GM08714 (cell line): ENCODE data around the gene C2orf76.
A peak's percentile ranks its signal among the peaks of the same experiment; 100 is the strongest.
"Not testable (repeated sequence)": the region's sequence is repeated elsewhere in the genome, so short reads cannot be mapped to it uniquely, and the experiment has no call there.

Experiments
- H3K4me3 ChIP-seq: fragments of 200-500 bp; sonication (Bioruptor generic); 2 replicates; pipeline ENCODE4 v1.5.1; 2014; ENCODE audit warnings: mild to moderate bottlenecking, low read length, inconsistent platforms
- ZNF274 ChIP-seq: IDR thresholded peaks from 2 replicates; pipeline ENCODE4 v1.6.1; 2012; ENCODE audit warnings: mild to moderate bottlenecking, low read depth, low read length

Gene C2orf76

DNA sequence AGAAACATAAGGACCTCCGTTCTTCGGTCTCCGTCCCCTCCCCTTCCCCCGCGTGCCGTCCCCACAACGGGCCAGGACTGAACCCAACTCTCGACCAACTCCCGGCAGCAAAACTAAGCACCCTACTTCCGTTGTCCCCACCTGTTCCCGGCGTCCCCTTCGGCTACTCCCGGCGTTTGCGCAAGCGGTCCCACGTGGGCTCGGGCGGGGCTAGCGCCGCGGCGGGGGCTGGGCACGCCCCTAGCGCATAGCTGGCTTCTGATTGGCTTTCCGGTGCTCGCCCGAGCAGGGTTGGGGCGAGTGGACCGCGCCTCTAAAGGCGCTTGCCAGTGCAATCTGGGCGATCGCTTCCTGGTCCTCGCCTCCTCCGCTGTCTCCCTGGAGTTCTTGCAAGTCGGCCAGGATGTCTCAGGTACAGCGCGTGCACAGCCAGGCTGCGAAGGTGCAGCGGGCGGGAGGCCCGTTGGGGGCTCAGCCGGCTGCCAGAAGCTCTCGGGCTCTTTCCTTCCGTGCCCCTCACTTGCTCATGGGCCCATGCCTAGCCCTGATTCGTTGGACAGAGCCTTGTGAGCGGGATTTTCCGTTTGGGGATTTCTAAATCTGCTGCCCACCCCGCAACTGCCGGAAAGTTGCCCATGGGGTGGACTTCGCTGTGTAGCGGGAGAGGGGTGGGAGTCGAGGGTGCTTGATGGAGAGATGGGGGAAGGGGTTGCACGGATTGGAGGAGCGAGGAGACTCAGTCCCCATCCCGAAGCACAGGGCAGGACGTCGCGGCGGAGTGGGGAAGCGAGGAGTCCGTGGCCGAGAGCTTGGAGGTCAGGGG lies at the start of gene C2orf76, which contains the start of gene DBI:
Gene C2orf76, minus strand, starts transcription at position 186 of the 823 bp plus-strand sequence. CDS start 26,875 bp downstream, outside the sequence.
Gene DBI, plus strand, starts transcription at position 329 of the 823 bp plus-strand sequence. Its CDS starts 75 bp downstream, at position 404.
- peak within 1 kb of the TSS; percentile 96 for H3K4me3 ChIP-seq
- TF ChIP-seq ZNF274: no peak

DNA sequence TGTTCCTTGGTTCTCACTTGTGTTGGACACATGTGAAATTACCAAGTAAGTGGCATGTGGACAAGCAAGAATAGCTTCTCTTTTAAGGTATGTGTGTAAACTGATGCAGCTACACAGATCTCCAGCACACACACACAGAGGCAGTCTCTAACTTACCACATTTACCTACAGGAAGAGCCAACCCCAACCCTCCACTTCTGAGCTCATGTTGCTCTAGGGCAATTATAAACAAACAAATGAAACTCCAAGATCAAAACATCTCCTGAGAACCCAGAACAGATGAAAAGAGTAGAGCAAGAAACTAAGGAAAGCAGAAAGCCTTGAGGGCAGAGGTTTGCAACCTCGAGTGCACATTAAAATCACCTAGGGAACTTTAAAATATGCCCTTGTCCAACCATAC lies 49.0 kb upstream of the C2orf76 start:
- TF ChIP-seq ZNF274: no peak
- no peak overlapping the region for H3K4me3 ChIP-seq

DNA sequence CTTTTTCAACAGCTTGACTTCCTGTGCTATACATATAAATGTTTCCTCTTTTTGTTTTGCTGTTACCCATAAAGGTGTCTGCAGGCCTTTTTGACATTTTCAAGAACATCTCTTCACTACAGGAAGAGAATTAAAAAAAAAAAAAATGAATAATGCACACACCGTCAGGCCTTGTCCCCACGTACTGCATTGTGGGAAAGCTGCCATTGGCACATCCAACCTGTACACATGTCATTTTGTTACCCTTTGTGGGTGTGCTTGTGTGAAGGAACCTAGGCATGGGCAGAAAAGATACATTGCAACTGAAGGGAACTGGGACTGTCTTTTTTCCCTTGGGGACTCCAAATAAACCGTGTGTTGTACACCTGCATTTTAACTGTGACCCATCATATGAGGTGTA lies 48.3 kb upstream of the C2orf76 start:
- TF ChIP-seq ZNF274: no peak
- H3K4me3 ChIP-seq: no peak overlapping the region

DNA sequence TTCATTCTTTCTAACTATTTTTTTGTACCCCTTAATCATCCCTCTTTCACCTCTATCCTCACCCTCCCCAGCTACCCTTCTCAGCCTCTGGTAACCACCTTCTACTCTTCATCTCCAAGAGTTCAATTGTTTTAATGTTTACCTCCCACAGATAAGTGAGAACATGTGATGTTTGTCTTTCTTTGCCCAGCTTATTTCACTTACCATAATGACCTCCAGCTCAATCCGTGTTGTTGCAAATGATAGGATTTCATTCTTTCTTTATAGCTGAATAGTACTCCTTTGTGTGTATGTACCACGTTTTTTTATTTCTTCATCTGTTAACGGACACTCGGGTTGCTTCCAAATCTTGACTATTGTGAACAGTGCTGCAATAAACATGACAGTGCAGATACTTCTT lies 42.9 kb upstream of the C2orf76 start:
- TF ChIP-seq ZNF274: no peak
- H3K4me3 ChIP-seq: no peak overlapping the region

DNA sequence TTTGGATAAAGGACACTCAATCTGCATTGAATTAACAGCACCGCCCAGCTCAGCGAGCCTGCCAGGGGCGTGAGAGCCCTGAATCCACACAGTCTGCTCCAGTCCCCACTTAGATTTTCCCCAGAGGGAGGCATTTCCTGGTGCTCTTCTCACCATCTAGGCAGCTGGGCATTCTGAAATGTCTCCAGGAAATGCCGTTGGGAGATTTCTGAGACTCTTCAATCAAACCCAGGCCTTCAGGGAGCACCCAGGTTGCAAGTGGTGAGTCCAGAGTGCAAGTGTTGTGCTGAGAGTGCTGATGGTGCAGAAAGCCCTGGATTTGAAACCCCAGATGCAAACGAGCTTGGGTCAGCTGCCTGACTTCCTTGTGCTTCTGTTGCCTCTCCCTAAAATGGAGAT lies 41.6 kb upstream of the C2orf76 start:
- no peak for TF ChIP-seq ZNF274
- no peak overlapping the region for H3K4me3 ChIP-seq

DNA sequence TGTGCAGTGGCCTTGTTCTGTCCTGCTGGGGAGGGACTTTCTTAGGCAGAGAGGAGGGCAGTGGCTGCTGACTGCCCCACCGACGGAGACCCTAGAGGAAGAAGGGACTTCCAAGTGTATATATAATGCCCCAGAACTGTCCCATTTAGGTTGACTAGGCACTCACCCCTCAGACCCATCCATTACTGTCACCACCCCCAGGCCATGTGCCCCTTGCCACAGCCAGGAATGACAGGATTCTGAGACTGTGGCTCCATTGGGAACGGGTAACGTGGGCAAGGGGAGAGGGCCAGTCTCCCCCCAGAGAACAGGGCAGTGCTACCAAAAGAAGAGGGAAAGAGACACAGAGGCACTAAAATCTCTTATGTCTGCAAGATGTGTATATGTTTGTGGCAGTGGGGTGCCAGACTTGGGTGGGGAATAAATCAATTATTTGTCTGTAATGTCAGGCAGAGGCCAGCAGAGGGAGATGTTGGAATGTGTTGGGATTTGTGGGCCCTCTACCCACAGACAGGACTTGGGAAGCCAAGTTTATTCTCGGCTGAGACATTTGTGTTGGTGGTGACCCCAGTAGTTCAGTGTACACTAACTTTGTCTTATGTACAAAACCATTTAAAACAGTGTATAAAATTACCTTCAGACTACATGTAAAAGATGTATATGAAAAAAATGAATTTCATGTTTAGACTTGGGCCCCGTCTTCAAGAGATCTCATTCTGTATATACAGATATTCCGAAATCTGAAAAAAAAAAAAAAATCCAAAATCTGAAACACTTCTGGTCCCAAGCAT lies 41.0 kb upstream of the C2orf76 start:
- no peak for TF ChIP-seq ZNF274
- no peak overlapping the region for H3K4me3 ChIP-seq

DNA sequence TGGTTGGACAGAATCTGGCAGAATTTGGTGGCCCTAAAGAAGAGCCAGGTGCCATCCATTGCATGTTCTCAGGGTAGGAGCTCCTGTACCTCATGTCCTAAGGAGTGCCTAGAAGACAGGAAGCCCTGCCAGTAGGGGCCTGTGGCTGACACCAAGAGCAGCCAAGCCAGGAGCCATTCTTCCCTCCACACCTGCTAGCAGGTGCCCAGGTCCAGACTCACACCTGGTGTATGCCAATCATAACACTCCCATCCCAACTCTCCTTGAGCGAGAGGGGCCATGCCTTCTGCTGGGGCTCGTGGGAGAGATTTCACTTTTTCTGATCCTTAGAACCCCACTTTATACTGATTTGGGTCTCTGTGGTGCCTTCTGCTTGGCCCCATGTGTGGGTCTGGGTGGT lies 38.5 kb upstream of the C2orf76 start:
- H3K4me3 ChIP-seq: no peak overlapping the region
- TF ChIP-seq ZNF274: no peak

DNA sequence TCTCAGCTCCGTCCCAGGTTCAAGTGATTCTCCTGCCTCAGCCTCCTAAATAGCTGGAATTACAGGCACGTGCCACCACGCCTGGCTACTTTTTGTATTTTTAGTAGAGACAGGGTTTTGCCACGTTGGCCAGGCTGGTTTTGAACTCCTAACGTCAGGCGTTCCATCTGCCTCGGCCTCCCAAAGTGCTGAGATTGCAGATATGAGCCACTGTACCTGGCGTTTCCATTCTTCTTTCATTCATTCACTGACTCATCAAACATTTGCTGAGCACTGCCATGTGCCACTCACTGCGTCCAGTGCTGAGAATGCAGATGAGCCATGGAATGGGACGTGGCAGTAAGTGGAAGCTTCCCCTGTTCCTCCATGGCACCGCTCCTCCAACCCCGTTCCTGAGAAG lies 37.0 kb upstream of the C2orf76 start:
- not testable (repeated sequence) for H3K4me3 ChIP-seq

DNA sequence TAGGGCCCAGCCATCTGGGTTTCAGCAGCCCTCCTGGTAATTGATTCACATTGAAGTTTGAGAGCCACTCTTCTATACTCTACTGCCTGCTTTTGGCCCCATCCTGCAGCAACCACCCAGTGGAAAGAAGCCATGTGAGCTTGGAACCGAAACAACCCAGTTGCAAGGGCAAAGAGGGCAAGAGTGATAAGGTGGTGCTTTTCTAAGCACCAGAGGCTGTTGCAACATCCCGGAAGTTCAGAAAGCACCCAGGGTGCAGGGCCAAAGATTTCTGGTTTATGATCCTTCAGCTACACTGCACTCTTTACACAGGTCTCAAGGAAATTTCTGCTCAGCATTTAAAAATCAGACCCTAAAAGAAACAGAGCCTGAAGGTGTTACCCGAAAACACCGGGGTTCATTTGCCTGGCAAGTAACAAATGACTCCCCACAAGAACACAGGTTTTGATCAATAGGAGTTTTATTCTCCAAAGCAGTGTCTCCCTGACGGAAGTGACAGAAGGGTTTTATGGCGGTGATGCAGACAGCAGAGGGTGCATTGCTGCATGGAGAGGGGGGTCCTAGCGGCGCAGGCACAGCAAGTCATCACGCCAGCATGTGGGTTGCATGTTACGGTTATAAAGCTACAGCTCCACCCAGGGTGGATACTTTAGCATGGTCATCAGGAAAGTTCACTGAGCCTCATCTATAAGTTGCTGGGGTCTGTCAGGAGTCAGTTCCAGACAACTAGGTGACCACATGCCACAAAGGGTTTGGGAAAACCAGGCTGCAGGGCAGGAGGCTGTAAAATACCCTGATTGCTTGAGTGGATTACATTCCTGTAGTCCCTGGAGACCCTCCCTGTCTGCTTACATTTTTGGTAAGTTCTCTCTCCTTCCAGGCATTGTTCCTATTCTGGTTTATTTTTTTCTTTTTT lies 36.3 kb upstream of the C2orf76 start:
- TF ChIP-seq ZNF274: no peak
- no peak overlapping the region for H3K4me3 ChIP-seq

DNA sequence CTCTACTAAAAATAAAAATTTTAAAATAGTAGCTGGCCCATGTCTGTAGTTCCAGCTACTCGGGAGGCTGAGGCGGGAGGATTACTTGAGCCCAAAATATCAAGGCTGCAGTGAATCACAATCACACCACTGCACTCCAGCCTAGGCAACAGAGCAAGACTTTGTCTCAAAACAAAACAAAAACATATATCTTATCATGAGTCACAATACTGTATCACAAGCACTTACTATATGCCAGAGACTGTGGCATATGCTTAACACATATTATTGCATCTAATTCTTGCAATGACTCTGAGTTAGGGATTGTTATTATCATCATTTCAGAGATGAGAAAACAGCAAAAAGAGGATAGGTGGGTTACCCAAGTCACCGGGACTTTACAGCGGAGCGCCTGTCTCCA lies 35.5 kb upstream of the C2orf76 start:
- TF ChIP-seq ZNF274: no peak
- no peak overlapping the region for H3K4me3 ChIP-seq

DNA sequence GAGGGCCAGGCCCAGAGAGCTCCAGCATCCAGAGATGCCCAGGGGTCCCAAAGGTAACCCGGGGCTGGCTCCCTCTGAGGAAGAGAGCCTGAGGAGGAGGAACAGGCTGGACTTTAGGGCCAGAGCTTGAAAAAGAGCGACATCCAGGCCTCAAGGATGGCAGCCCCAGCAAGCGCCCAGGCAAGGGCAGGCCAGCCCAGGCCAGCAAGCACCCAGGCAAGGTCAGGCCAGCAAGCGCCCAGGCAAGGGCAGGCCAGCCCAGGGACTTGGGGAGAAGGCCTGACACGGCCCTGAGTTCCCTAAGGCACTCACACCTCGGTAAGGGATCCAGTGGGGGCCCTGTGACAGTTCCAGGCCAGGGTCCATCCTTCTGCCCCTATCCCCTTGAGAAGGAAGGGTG lies 30.6 kb upstream of the C2orf76 start:
- no peak overlapping the region for H3K4me3 ChIP-seq
- no peak for TF ChIP-seq ZNF274

DNA sequence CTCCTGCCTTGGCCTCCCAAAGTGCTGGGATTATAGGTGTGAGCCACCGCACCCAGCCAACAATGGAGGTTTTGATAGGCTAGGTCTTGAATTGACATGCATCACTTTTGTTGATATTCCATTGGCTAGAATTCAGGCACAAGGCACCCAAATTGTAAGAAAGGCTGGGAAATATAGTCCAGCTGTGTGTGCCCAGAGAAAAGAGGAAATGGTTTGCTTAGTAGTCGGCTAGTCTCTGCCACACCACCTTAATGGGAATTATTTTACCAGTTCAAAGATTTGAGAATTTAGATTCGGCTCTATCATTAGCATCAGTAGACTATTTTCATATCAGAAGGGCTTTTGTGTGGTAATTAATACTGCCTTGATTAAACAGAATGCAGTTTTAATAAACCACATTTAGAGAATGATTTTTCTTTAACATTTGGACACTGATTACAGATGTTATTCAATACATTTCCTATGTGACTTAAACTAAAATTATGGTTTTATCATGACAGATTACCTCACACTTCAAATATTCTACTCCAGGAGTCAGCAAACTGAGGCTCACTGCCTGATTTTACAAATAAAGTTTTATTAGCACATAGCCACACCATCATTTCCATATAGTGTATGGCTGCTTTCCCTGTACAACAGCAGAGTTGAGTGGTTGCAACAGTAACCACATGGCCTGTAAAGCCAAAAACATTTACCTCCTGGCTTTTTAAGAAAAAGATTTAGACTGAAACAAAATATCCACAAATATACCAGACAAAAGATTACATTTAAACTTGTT lies 27.5 kb upstream of the C2orf76 start:
- no peak for TF ChIP-seq ZNF274
- H3K4me3 ChIP-seq: no peak overlapping the region

DNA sequence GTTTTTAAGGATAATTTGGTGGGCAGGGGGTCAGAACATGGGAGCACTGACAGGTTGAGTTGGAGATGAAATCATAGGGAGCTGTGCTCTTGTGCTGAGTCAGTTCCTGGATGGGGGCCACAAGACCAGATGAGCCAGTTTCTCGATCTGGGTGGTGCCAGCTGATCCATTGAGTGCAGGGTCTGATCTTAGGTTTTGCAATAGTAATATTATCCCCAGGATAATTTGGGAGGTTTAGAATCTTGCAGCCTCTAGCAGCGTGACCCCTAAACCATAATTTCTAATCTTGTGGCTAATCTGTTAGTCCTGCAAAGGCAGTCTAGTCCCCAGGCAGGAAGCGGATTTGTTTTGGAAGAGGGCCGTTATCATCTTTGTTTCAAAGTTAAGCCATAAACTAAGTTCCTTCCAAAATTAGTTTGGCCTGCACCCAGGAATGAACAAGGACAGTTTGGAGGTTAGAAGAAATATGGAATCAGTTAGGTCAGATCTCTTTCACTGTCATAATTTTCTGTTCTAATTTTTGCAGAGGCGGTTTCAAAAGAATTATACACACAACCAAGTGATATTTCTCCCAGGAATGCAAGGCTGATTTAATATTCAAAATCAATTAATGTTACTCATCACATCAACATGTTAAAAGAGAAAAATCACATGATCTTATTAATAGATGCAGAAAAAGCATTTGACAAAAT lies 23.1 kb upstream of the C2orf76 start:
- TF ChIP-seq ZNF274: no peak
- H3K4me3 ChIP-seq: no peak overlapping the region
